Stimulated activated CD8-positive, alpha-beta memory T cell treated with anti-CD3 and anti-CD28 coated beads, Interleukin-7, amount 100 ng/mL, for 4 hours (primary cell): Measurements from ENCODE around the gene EZR.
A peak's percentile ranks its signal among the peaks of the same experiment; 100 is the strongest.

ENCODE experiments used
- DNase-seq, 2 donors: peaks; one replicate each; pipeline ENCODE4 v3.0.0-alpha.2; 2020; ENCODE audit warnings: low read depth in 2 of 2

EZR gene

DNA sequence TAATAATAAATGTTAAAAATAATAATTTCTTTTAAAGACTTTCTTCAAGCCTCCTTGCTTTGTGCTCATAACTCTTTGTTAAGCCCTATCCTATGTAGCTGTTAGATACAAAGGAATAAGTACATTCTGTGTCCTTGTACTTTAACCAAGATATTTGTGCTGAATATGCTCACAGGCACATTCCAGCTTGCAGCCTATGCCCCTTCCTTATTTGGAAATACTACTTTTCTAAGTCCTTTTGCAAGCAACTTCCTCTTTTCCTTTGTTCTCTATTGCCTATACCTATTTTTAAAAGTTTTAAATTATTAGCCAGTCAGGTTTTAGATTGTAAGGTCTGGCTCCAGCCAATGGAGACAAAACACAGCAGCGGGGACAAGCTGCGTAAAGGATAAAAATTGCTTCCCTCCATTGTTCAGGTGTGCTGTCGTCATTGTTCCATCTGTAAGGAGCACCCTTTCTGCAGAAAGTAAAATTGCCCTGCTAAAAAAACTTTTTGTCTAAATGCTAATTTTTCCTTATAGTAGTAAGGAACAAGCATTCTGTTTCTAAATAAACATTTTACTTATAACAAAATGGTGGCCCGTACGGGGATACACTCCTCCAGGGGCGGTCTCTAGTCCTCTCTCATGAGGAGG, 89.1 kb downstream of the EZR start:
- DNase-seq = no peak

DNA sequence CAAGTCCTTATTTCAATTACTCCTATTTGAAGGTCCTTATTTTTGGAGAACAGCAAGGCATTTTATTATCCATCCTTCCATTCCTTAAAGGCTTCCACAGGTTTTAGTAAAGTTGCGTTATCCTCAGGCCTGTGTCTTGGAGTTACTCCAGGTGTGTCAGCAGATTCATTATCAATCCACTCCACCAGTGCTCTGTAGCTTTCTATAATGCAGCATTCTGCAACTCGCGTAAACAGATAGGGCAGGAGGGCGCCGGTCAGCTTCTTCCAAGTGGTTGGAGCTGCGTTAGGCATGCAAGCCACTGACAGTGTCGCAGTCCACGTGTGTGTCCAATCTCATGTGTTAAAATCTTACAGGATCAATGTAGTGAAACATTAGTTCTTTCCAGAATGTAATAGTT, 93.5 kb downstream of the EZR start:
- no peak for DNase-seq

DNA sequence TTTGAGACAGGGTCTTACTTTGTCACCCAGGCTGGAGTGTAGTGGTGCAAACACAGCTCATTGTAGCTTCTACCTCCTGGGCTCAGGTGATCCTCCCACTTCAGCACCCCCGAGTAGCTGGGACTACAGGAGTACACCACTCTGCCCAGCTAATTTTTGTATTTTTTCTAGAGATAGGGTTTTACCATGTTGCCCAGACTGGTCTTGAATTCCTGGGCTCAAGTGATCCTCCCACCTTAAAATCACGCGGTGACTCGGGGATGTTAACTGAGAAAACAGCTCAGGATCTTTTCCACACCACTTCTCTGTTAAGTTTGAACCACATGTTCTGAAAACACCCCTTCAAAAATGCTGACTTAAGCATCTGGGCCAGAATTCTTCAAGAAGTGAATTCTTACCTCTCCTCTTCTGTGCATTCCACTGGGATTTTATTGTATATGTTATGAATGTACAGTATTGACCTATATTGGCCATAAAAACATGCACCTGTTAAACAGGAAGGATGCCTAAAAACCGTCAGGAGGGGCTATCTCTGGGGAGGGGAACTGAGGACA, 96.9 kb downstream of the EZR start:
- no peak for DNase-seq

DNA sequence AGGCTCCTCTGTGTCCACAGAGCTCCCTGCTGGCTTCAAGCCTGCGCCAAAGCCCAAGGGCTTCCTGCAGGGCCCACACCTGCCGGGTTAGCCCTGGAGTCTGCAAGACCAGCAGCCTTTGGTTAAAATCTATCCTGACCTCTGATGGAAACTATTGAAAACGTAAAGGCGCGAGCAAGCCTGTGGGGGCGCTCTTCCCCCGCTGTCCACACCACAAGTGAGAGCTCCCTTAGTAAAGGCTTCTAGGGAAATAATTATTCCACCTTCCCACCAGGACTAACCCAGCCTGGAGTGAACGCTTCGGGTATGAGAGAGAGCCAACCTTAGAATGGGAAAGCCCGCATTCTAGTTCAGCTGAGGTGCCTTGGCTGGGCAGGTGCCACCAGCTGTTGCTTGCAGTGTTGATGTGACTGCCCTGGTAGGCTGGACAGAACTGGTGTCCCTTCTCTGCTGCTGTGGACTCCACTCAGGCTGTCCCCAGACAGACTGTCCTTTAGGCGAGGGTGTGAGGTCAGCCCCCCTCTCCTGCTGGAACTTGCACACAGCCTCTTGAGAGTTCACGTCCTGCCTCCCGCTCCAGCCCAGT, 100.6 kb downstream of the EZR start:
- no peak for DNase-seq

- peak in 1 of 2 donors; percentile 20 for DNase-seq
Measured at GRCh38 chr6:158717341-158718330, 101.5 kb downstream of the EZR start.
